Fibroblast of pulmonary artery (primary cell): ENCODE data around the gene ATP5PF.
"Not testable (repeated sequence)": the region's sequence is repeated elsewhere in the genome, so short reads cannot be mapped to it uniquely, and the experiment has no call there.

Source experiments
- DNase-seq: peaks from one replicate; pipeline ENCODE4 v3.0.0-alpha.2; 2010; ENCODE audit warnings: low read depth
- H3K4me3 ChIP-seq: replicated peaks from 2 replicates; pipeline ENCODE4 v1.5.1; 2011; ENCODE audit warnings: low read depth, mild to moderate bottlenecking, control low read depth, low read length, moderate library complexity
- TF ChIP-seq, protein P1 (sequence below): IDR thresholded peaks from 2 replicates; pipeline ENCODE4 v1.5.1; 2011; ENCODE audit warnings: mild to moderate bottlenecking, control low read depth, low read length, inconsistent platforms; ENCODE audit errors: missing control alignments

Gene ATP5PF

GRCh38 chr21:25734904-25735645, at the start of gene ATP5PF, which contains the start of gene GABPA:
Gene ATP5PF (minus strand): TSS chr21:25734904. CDS start chr21:25729794, 5,110 bp downstream.
Gene GABPA (plus strand): TSS chr21:25734972. CDS start chr21:25741599, 6,627 bp downstream.
- DNase-seq: peak; percentile 99
- peak within 1 kb of the TSS; percentile 96 for H3K4me3 ChIP-seq
- TF ChIP-seq, protein P1, sequence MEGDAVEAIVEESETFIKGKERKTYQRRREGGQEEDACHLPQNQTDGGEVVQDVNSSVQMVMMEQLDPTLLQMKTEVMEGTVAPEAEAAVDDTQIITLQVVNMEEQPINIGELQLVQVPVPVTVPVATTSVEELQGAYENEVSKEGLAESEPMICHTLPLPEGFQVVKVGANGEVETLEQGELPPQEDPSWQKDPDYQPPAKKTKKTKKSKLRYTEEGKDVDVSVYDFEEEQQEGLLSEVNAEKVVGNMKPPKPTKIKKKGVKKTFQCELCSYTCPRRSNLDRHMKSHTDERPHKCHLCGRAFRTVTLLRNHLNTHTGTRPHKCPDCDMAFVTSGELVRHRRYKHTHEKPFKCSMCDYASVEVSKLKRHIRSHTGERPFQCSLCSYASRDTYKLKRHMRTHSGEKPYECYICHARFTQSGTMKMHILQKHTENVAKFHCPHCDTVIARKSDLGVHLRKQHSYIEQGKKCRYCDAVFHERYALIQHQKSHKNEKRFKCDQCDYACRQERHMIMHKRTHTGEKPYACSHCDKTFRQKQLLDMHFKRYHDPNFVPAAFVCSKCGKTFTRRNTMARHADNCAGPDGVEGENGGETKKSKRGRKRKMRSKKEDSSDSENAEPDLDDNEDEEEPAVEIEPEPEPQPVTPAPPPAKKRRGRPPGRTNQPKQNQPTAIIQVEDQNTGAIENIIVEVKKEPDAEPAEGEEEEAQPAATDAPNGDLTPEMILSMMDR: no peak

DNA sequence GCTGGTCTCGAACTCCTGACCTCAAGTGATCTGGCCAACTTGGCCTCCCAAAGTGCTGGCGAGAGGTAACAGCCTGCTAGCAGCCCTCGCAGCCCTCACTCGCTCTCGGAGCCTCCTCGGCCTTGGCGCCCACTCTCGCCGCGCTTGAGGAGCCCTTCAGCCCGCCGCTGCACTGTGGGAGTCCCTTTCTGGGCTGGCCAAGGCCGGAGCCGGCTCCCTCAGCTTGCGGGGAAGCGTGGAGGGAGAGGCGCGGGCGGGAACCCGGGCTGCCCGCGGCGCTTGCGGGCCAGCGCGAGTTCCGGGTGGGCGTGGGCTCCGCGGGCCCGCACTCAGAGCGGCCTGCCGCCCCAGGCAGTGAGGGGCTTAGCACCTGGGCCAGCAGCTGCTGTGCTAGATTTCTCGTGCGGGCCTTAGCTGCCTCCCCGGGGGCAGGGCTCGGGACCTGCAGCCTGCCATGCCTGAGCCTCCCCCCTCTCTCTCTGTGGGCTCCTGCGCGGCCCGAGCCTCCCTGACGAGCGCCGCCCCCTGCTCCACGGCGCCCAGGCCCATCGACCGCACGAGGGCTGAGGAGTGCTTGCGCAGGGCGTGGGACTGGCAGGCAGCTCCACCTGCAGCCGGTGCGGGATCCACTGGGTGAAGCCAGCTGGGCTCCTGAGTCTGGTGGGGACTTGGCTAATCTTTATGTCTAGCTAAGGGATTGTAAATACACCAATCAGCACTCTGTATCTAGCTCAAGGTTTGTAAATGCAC, 43.6 kb upstream of the ATP5PF start:
- not testable (repeated sequence) for DNase-seq, H3K4me3 ChIP-seq

- DNase-seq: no peak
- TF ChIP-seq, protein P1: no peak
- no peak overlapping the region for H3K4me3 ChIP-seq
These were observed 41.7 kb upstream of the ATP5PF start for GRCh38 chr21:25776440-25776839.

- peak; percentile 19 for DNase-seq
- no peak overlapping the region for H3K4me3 ChIP-seq
- TF ChIP-seq, protein P1: no peak
These were observed 38.0 kb upstream of the ATP5PF start for GRCh38 chr21:25772686-25773085.

DNA sequence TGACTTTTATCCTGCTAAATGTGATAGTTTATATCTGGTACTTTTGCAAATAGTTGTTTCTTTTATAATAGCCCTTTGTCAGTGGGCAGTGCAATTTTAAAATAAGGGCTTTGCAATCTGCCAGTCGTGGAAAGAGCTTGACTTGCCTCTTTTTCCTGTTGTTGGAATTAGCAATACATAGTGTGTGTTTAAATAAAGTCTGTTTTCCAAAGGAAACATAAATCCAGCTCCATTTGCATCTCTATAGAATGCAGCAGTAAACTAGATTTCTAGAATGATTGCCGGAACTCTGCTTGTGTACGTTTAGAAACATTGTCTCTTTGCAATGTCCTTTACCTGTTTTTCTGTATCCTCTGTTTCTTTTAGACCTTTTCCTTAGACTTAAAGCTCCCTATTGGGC, 33.2 kb upstream of the ATP5PF start:
- DNase-seq: no peak
- TF ChIP-seq, protein P1: no peak
- H3K4me3 ChIP-seq: no peak overlapping the region

GRCh38 chr21:25764065-25764464, 29.4 kb upstream of the ATP5PF start:
- no peak overlapping the region for H3K4me3 ChIP-seq
- TF ChIP-seq, protein P1: no peak
- no peak for DNase-seq

DNA sequence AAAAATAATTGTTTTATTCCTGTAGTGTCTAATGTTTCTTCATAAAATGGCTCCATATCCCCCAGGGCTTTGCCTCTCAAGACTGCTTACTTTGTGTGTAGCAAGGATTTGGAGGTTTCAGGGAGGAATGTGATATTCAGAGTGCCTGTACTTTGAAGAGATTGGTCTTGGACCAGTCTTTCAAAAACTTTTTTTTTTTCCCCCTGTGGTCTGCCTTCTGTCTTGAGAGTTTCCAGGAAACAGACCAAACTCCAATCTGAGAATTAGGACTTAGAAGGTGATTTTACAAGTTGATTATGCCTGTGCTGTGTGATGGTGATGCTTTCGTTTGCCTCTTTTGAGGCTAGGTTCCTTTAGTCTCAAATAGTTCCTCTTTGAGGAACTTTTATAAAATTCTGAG, 26.0 kb upstream of the ATP5PF start:
- DNase-seq: no peak
- TF ChIP-seq, protein P1: no peak
- H3K4me3 ChIP-seq: no peak overlapping the region
